ENCODE measurements around the gene CDK9. TPM values are rescaled to one million over a fixed set of nuclear protein-coding genes. Genes with fewer than 3 reads are reported as not detected.

The CDK9 gene
- total RNA-seq, 1 experiment from 2014 or later: 37.3 TPM

DNA sequence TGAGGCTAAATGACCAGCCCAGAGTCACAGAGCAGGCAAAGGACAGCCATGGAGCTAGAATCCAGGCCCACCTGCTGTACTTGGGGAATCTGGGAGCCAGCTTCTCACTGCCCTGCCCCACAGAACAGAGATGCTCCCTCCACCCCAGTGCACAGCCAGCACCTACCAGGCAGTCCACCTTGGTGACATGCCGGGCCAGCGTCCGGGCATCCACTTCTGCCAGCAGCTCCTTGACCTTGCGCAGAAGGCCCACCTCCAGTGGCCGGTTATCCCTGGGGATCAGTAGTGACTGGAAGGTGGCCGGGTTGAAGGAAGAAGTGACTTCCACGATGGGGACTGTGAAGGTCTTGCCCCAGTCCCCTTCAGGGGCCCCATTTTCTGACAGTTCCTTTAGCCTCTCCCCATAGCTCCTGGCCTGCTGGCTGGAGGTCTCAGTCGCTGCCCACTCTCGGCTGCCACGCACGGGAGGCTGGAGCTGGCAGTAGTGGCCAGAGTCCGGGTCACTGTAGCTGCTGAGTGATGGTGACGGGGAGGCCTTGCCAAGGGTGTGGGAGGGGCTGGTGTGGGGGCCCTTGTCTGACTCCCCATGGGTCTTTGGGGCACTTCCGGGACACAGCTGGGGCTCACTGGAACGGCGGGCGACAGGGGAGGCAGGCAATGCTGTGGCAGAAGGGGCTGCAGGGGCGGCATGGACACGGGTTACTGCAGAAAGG lies 41.3 kb upstream of the CDK9 start:
- ATAC-seq (no peak), DNase-seq (no peak)
- no TSS peak for BruUV-seq (replicated peaks)
- Histone ChIP-seq H4K20me1 (ENCODE audit: low read length) (no peaks in the 10 kb centered on the region), H3F3A (ENCODE audit: low read length, unreplicated experiment) (no peaks in the 10 kb centered on the region), H2AFZ (ENCODE audit: low read length) (no peak overlapping the region), H3K4me2 (ENCODE audit: low read length) (no peak overlapping the region), H3K79me2 (ENCODE audit: low read length) (no peaks in the 10 kb centered on the region), H3K9me2 (replicated peaks; ENCODE audit: low read length) (no peaks in the 10 kb centered on the region), H3K27me3 (ENCODE audit: low read length) (no peaks in the 10 kb centered on the region), H3K27ac (ENCODE audit: low read length) (no peak overlapping the region), H3K9ac (ENCODE audit: low read length) (no peak overlapping the region), H3K9me3 (ENCODE audit: low read length) (no peaks in the 10 kb centered on the region), H3K4me1 (ENCODE audit: insufficient read depth, low read length) (peaks cover 7% of the 10 kb centered on the region; the same call in 1 of the 2 replicates), H3K4me3 (ENCODE audit: low read length) (no peak overlapping the region), H3K36me3 (ENCODE audit: low read depth, low read length) (no peaks in the 10 kb centered on the region)
- POLR2A ChIA-PET (ENCODE audit: unreplicated experiment): no interaction called here
- CTCF ChIA-PET: no interaction called here
- TF ChIP-seq EZH2 (IDR thresholded peaks at IDR 0.05; ENCODE audit: low read length, unreplicated experiment) (no peak), EZH2phosphoT487 (IDR thresholded peaks at IDR 0.05; ENCODE audit: borderline replicate concordance, low read length) (no peak)
- TF ChIP-seq, protein P1, sequence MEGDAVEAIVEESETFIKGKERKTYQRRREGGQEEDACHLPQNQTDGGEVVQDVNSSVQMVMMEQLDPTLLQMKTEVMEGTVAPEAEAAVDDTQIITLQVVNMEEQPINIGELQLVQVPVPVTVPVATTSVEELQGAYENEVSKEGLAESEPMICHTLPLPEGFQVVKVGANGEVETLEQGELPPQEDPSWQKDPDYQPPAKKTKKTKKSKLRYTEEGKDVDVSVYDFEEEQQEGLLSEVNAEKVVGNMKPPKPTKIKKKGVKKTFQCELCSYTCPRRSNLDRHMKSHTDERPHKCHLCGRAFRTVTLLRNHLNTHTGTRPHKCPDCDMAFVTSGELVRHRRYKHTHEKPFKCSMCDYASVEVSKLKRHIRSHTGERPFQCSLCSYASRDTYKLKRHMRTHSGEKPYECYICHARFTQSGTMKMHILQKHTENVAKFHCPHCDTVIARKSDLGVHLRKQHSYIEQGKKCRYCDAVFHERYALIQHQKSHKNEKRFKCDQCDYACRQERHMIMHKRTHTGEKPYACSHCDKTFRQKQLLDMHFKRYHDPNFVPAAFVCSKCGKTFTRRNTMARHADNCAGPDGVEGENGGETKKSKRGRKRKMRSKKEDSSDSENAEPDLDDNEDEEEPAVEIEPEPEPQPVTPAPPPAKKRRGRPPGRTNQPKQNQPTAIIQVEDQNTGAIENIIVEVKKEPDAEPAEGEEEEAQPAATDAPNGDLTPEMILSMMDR (conservative IDR thresholded peaks at IDR 0.05; ENCODE audit: low read depth, low read length): no peak
- intact Hi-C loops (cut with micrococcal nuclease): no loop called here

DNA sequence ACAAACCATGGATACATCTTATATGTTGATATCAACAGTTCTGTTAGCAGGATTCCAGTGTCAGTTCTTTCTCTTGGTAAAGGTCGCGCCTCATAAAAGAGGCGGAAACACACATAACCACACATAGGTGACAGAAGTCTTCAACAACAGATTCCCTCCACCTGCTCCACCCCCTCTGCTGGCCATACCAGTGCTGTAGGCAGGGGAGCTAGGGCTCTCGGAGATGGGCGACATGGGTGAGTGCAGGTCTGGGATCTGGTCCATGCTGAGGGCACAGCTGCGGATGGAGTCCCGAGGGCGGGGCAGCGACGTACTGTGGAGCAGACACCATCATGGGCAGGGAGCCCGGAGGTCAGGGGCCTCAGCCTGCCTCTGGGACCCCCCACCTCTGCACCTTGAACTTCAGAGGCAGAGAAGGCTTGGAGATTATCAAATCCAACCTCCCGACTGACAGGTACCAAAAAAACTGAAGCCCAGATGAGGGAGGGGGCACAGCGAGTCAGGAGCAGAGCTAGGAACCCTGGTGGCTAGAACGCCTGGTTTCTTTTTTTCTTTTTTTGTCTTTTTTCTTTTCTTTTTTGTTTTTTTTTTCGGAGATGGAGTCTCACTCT lies 38.8 kb upstream of the CDK9 start:
- no peaks in the 10 kb centered on the region for H3K9me3 ChIP-seq (ENCODE audit: low read length)
- no peak overlapping the region for H3K4me2 ChIP-seq (ENCODE audit: low read length)
- ChIA-PET CTCF (no interaction called here), POLR2A (ENCODE audit: unreplicated experiment) (no interaction called here)
- no peak overlapping the region for H3K27ac ChIP-seq (ENCODE audit: low read length)
- no peak overlapping the region for H3K9ac ChIP-seq (ENCODE audit: low read length)
- H4K20me1 ChIP-seq (ENCODE audit: low read length): no peaks in the 10 kb centered on the region
- no peaks in the 10 kb centered on the region for H3K27me3 ChIP-seq (ENCODE audit: low read length)
- H3K79me2 ChIP-seq (ENCODE audit: low read length): no peaks in the 10 kb centered on the region
- no peak; the same call in 1 of the 2 replicates for ATAC-seq
- H3K9me2 ChIP-seq (replicated peaks; ENCODE audit: low read length): no peaks in the 10 kb centered on the region
- no peaks in the 10 kb centered on the region for H3K4me1 ChIP-seq (ENCODE audit: insufficient read depth, low read length)
- DNase-seq: no peak
- H3K4me3 ChIP-seq (ENCODE audit: low read length): no peak overlapping the region
- intact Hi-C loops (cut with micrococcal nuclease): no loop called here
- BruUV-seq (replicated peaks): no TSS peak
- H3F3A ChIP-seq (ENCODE audit: low read length, unreplicated experiment): no peaks in the 10 kb centered on the region
- no peak overlapping the region for H2AFZ ChIP-seq (ENCODE audit: low read length)
- no peaks in the 10 kb centered on the region for H3K36me3 ChIP-seq (ENCODE audit: low read depth, low read length)
- TF ChIP-seq EZH2 (IDR thresholded peaks at IDR 0.05; ENCODE audit: low read length, unreplicated experiment) (no peak), EZH2phosphoT487 (IDR thresholded peaks at IDR 0.05; ENCODE audit: borderline replicate concordance, low read length) (no peak)
- TF ChIP-seq, protein P1 (conservative IDR thresholded peaks at IDR 0.05; ENCODE audit: low read depth, low read length): no peak

Data from PC-3 (cell line).